ENCODE measurements around the gene MXD3.
"Not testable (repeated sequence)": the region's sequence is repeated elsewhere in the genome, so short reads cannot be mapped to it uniquely, and the experiment has no call there.

Gene MXD3

GRCh38 chr5:177308740-177309139 is 3.0 kb downstream of the MXD3 start:
- TF ChIP-seq MAX (IDR thresholded peaks at IDR 0.05; ENCODE audit: low read depth, low read length) (no peak), POLR2A (IDR thresholded peaks at IDR 0.05; ENCODE audit: extremely low read depth, insufficient read length) (no peak), CTCF (IDR thresholded peaks at IDR 0.05; ENCODE audit: low read depth, low read length) (no peak), MYC (IDR thresholded peaks at IDR 0.05; ENCODE audit: low read depth, low read length) (no peak)
- H3K4me3 ChIP-seq (ENCODE audit: low read depth, low read length), result no peak overlapping the region
- no peak for DNase-seq (ENCODE audit: low read depth)

GRCh38 chr5:177307544-177308363 is 3.9 kb downstream of the MXD3 start:
- TF ChIP-seq POLR2A (IDR thresholded peaks at IDR 0.05; ENCODE audit: extremely low read depth, insufficient read length) (peak; percentile 52), MYC (IDR thresholded peaks at IDR 0.05; ENCODE audit: low read depth, low read length) (peak; percentile 66; the same call in 1 of the 2 replicates), CTCF (IDR thresholded peaks at IDR 0.05; ENCODE audit: low read depth, low read length) (no peak), MAX (IDR thresholded peaks at IDR 0.05; ENCODE audit: low read depth, low read length) (peak; percentile 65)
- H3K4me3 ChIP-seq (ENCODE audit: low read depth, low read length), result peak overlapping the region; percentile 94
- DNase-seq (ENCODE audit: low read depth), result peak; percentile 87

- DNase-seq (ENCODE audit: low read depth), result peak; percentile 97
- TF ChIP-seq MYC (IDR thresholded peaks at IDR 0.05; ENCODE audit: low read depth, low read length) (peak; percentile 59), MAX (IDR thresholded peaks at IDR 0.05; ENCODE audit: low read depth, low read length) (peak; percentile 61), CTCF (IDR thresholded peaks at IDR 0.05; ENCODE audit: low read depth, low read length) (peak; percentile 41), POLR2A (IDR thresholded peaks at IDR 0.05; ENCODE audit: extremely low read depth, insufficient read length) (peak; percentile 46)
- peak overlapping the region; percentile 94 for H3K4me3 ChIP-seq (ENCODE audit: low read depth, low read length)
Observed at GRCh38 chr5:177306674-177307543, 4.8 kb downstream of the MXD3 start.

- peak overlapping the region; percentile 94 for H3K4me3 ChIP-seq (ENCODE audit: low read depth, low read length)
- DNase-seq (ENCODE audit: low read depth), result not testable (repeated sequence)
Observed at GRCh38 chr5:177306103-177306640, 5.5 kb downstream of the MXD3 start.

- peak; percentile 42 for DNase-seq (ENCODE audit: low read depth)
- peak overlapping the region; percentile 94 for H3K4me3 ChIP-seq (ENCODE audit: low read depth, low read length)
- no peak for TF ChIP-seq CTCF (IDR thresholded peaks at IDR 0.05; ENCODE audit: low read depth, low read length)
- TF ChIP-seq POLR2A (IDR thresholded peaks at IDR 0.05; ENCODE audit: extremely low read depth, insufficient read length), result no peak
- TF ChIP-seq MAX (IDR thresholded peaks at IDR 0.05; ENCODE audit: low read depth, low read length), result no peak
- no peak for TF ChIP-seq MYC (IDR thresholded peaks at IDR 0.05; ENCODE audit: low read depth, low read length)
Observed at GRCh38 chr5:177304392-177305119, 7.1 kb downstream of the MXD3 start.
